ENCODE results near the gene SLC2A1.

Gene SLC2A1

DNA sequence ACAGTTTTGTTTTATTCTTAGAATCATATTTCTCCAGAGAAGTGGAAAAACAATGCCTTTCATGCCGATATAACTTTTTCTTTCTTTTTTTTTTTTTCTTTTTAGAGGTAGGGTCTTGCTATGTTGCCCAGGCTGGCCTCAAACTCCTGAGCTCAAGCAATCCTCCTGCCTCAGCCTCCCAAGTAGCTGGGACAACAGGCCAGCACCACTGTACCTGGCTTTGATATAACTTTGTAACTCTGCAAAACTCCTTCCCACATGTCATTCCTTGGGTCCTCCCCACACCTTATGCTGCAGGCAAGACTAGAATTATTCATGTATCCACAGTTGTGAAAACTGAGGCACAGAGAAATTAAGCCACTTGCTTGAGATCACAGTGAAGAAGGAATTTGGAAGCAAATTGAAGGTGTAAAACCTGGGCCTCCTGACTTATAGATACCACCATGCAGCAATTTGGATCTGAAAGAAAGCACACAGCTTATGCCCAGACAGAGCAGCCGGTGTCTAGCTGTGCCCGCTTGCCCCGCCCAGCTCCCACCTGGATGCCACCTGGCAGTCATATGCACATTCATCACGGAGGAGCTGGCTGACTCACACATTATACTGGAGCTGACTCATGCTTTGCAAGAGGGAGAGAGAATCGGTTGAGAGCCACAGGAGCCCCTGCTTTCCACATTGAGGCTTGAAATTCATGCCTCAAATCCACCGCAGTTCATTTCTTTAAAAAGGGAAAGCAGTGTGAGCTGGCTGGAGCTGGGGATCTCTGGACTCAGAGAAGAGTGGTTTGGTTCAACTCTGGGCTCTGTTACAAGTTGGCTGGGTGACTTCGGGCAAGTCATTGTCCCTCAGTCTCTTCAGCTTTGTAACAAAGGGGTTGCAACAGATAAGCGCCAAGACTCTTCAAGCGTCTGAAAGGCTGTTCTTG lies 8.3 kb upstream of the SLC2A1 start:
- no peaks in the 10 kb centered on the region for H3K9me3 ChIP-seq (ENCODE audit: control insufficient read depth, low read length)
- peak overlapping the region; percentile 31 for H3K27ac ChIP-seq (ENCODE audit: low read depth, low read length, severe bottlenecking)
- no peak overlapping the region for H3K4me3 ChIP-seq (ENCODE audit: extremely low read depth, insufficient read depth, low read length, poor library complexity, severe bottlenecking)
- H3K36me3 ChIP-seq (ENCODE audit: control insufficient read depth, insufficient read depth, low read length): no peaks in the 10 kb centered on the region
- H3K4me1 ChIP-seq (ENCODE audit: control insufficient read depth, insufficient read depth, low read length, poor library complexity, severe bottlenecking): peaks cover 23% of the 10 kb centered on the region
- 52 to 69% methylated on average over 6 to 7 of the region's 10 CpGs for WGBS, 2 experiments (ENCODE audit: insufficient coverage in 2 of 2)

DNA sequence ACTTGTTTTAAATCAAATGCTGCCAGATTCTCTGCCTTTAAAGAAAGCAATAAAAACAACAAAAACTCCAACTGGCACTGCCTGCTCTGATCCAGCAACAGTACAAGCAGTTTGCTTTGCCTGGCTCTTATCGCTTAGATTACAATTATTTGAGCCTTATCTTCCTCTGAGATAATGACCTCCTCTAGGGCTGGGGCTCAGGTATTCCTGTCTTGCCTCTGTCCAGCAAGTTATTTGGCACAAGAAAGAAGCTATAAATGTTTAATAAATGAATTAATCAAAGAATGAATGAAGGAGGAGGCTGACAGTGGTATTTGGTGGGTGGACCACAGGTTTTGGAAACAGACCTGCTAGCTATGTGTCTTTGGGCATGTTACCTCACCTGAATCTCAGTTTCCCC lies 6.7 kb upstream of the SLC2A1 start:
- Histone ChIP-seq H3K4me1 (ENCODE audit: control insufficient read depth, insufficient read depth, low read length, poor library complexity, severe bottlenecking) (peaks cover 32% of the 10 kb centered on the region), H3K9me3 (ENCODE audit: control insufficient read depth, low read length) (no peaks in the 10 kb centered on the region), H3K36me3 (ENCODE audit: control insufficient read depth, insufficient read depth, low read length) (no peaks in the 10 kb centered on the region), H3K4me3 (ENCODE audit: extremely low read depth, insufficient read depth, low read length, poor library complexity, severe bottlenecking) (no peak overlapping the region), H3K27ac (ENCODE audit: low read depth, low read length, severe bottlenecking) (no peak overlapping the region)
- 100% methylated on average over 1 of the region's 1 CpG; no CpG with 5 or more reads in 1 of the 2 experiments for WGBS, 2 experiments (ENCODE audit: insufficient coverage in 2 of 2)

DNA sequence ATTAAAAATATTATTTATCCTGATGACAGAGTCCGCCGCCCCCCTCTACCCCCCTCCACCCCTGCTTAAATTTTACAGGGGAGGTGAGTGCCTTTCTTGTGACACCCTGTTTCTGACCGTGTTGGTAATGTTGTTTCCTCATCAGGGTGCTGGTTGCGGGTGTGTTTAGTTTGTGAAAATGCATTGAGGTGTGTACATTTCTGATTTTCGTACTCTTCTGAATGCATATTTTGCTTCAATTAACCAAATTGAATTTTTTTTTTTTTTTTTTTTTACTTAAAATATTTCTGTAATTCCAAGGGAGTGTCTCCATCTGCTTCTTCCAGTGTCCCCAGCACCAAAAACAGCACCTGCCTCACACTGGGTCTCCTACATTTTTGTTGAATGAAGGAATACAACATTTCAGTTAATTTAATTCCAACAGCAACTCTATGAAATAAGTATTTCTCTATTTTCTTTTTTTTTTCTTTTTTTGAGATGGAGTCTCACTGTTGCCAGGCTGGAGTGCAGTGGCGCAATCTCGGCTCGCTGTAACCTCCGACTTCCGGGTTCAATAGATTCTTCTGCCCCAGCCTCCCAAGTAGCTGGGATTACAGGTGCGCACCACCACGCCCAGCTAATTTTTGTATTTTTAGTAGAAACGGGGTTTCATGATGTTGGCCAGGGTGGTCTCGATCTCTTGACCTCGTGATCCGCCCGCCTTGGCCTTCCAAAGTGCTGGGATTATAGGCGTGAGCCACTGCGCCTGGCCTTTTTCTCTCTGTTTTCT lies 5.6 kb upstream of the SLC2A1 start:
- Histone ChIP-seq H3K4me3 (ENCODE audit: extremely low read depth, insufficient read depth, low read length, poor library complexity, severe bottlenecking) (no peak overlapping the region), H3K4me1 (ENCODE audit: control insufficient read depth, insufficient read depth, low read length, poor library complexity, severe bottlenecking) (peaks cover 32% of the 10 kb centered on the region), H3K27ac (ENCODE audit: low read depth, low read length, severe bottlenecking) (no peak overlapping the region), H3K9me3 (ENCODE audit: control insufficient read depth, low read length) (no peaks in the 10 kb centered on the region), H3K36me3 (ENCODE audit: control insufficient read depth, insufficient read depth, low read length) (no peaks in the 10 kb centered on the region)
- 91 to 95% methylated on average over 11 to 14 of the region's 19 CpGs for WGBS, 2 experiments (ENCODE audit: insufficient coverage in 2 of 2)

DNA sequence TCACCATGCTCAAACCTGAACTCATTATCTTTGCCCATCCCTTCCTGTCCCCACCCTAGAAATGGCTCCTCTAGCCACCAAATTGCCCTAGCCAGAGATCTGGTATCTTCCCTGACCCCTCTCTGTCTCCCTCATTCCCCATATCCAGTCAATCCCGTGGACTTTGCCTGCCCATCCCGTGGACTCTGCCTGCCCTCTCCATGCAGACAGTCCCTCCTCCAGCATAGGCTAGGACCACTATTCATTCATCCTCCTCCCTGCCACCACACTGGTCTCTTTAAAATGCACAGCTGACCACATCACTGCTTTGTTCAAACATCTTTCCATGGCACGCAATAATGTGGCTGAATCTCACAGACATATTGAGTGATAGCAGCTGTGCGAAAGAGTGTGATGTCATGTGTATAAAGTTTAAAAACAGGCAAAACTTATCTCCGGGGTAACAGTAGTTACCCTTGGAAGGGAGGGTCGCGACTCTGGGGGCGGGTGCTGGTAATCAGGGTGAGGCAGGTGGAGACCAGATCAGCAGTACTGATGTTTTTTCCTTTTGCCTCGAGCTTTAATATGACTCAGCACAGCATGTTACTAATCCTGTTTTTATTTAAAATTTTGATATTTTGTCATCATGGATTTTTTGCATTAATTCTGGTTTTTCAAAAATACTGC lies 4.8 kb upstream of the SLC2A1 start:
- H3K4me3 ChIP-seq (ENCODE audit: extremely low read depth, insufficient read depth, low read length, poor library complexity, severe bottlenecking): no peak overlapping the region
- 51 to 67% methylated on average over 6 to 8 of the region's 9 CpGs for WGBS, 2 experiments (ENCODE audit: insufficient coverage in 2 of 2)

DNA sequence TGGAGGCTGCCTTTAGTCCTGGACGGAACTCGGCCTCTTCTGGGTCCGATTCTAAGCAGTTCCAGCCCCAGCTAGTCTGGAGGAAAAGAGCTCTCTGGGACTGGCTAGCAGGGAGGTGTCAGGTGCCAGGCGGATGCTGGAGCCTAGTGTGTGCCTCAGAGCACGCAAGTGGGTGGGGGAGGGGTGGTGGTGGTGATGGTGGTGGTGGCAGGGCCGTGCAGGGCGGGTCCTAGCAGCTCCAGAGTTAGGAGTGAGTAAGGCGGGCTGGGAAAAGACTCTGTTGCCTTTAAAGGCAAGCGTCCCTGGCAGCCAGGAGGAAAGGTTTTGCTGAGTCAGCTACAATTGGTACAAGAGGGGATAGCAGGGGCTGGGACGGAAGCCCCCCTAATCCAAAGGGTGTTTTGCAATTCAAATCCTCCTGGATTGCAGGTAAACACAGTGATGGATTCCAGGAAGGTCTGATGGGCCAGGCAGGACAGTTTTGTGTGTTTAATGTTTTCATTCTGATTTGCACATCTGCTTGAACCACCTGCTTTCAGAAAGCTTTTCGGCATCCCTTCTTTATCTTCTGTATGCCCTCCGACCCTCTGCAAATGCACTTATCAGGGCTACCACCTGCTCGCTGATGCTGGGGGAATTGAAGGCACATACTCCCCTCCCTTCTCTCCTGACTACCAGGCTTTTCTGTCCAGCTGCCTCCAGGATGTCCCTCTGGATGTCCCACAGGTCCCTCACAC lies 4.1 kb upstream of the SLC2A1 start:
- H3K4me3 ChIP-seq (ENCODE audit: extremely low read depth, insufficient read depth, low read length, poor library complexity, severe bottlenecking): no peak overlapping the region
- peaks cover 32% of the 10 kb centered on the region for H3K4me1 ChIP-seq (ENCODE audit: control insufficient read depth, insufficient read depth, low read length, poor library complexity, severe bottlenecking)
- no peaks in the 10 kb centered on the region for H3K36me3 ChIP-seq (ENCODE audit: control insufficient read depth, insufficient read depth, low read length)
- 32 to 42% methylated on average over 10 to 13 of the region's 13 CpGs for WGBS, 2 experiments (ENCODE audit: insufficient coverage in 2 of 2)
- H3K9me3 ChIP-seq (ENCODE audit: control insufficient read depth, low read length): no peaks in the 10 kb centered on the region
- H3K27ac ChIP-seq (ENCODE audit: low read depth, low read length, severe bottlenecking): no peak overlapping the region

More for the DNA sequence above, 4.8 kb upstream of the SLC2A1 start:
- H3K36me3 ChIP-seq (ENCODE audit: control insufficient read depth, insufficient read depth, low read length): no peaks in the 10 kb centered on the region
- no peak overlapping the region for H3K27ac ChIP-seq (ENCODE audit: low read depth, low read length, severe bottlenecking)
- peaks cover 32% of the 10 kb centered on the region for H3K4me1 ChIP-seq (ENCODE audit: control insufficient read depth, insufficient read depth, low read length, poor library complexity, severe bottlenecking)
- no peaks in the 10 kb centered on the region for H3K9me3 ChIP-seq (ENCODE audit: control insufficient read depth, low read length)

DNA sequence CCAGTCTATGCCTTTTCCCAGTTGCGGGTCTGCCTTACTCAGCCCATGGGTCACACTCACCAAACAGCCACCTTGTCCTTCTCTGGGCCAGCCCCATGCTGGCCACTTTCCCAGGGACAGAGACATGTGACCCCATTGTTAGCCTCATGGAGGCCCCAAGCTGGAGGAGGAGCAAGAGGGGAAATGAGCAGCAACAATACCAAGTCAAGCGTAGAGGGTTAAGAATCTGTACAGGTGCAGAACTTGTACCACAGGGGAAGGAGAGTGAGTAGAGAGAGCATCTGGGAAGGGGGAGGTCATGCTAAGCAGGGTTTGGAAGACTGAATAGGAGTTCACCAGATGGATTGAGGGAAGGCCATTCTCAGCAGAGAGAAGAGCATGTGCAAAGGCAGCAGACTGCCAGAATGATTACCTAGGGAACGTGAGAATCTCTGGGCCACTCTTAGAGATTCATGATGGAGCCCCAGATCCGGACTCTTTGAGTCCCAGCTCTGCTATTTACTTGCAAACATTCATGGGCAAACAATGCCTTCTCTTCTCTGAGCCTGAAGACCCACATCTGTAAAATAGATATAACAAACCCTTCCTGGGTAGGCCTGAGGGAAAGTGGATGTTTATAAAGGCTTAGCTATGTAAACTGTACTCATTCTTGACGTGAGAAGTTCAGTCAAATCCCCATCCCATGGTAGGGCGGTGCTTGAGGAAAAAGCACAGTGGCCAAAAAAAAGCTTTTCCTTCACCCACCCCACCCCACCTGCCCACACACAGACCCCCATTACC lies 2.8 kb upstream of the SLC2A1 start:
- Histone ChIP-seq H3K36me3 (ENCODE audit: control insufficient read depth, insufficient read depth, low read length) (no peaks in the 10 kb centered on the region), H3K4me1 (ENCODE audit: control insufficient read depth, insufficient read depth, low read length, poor library complexity, severe bottlenecking) (peaks cover 30% of the 10 kb centered on the region), H3K4me3 (ENCODE audit: extremely low read depth, insufficient read depth, low read length, poor library complexity, severe bottlenecking) (no peak overlapping the region), H3K9me3 (ENCODE audit: control insufficient read depth, low read length) (no peaks in the 10 kb centered on the region), H3K27ac (ENCODE audit: low read depth, low read length, severe bottlenecking) (no peak overlapping the region)
- 78 to 87% methylated on average over 3 to 5 of the region's 6 CpGs for WGBS, 2 experiments (ENCODE audit: insufficient coverage in 2 of 2)

DNA sequence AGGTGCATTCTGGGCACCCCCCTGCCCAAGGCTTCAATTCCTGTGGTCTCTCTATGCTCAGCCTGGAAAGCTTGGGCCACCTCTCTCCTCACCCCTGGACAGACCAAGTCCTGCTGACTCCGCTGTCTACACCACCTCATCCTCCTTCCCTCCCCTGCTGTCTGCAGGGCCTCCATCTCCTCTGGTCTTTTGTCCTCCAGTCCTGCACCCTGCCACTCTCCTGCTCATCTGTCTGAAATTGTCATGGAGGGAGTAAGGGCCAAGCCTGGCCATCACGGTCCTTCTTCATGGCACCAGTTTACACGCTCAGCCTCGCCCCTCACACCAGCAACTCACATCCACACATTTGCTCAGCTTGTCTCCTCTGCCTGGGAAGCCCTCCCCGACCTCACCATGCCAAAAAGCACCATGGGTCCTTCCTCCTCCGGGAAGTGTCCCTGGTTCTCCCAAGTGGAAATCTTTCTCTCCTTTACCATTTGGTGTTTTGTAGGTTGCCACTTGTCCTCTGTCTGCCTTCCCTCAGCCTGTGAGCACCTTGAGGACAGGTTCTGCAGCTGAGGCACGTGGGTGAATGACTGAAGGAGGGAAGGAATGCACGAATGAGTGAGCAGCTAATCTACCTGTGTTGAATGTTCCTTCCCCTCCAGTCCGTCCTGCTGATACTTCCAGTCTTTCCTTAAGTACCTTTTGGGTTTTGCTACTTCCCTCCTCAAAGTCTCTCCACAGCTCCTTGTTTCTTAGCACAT lies 2.1 kb upstream of the SLC2A1 start:
- Histone ChIP-seq H3K4me1 (ENCODE audit: control insufficient read depth, insufficient read depth, low read length, poor library complexity, severe bottlenecking) (peaks cover 33% of the 10 kb centered on the region), H3K27ac (ENCODE audit: low read depth, low read length, severe bottlenecking) (no peak overlapping the region), H3K9me3 (ENCODE audit: control insufficient read depth, low read length) (no peaks in the 10 kb centered on the region), H3K4me3 (ENCODE audit: extremely low read depth, insufficient read depth, low read length, poor library complexity, severe bottlenecking) (no peak overlapping the region), H3K36me3 (ENCODE audit: control insufficient read depth, insufficient read depth, low read length) (peaks cover 3% of the 10 kb centered on the region)
- WGBS, 2 experiments (ENCODE audit: insufficient coverage in 2 of 2): 85 to 90% methylated on average over 3 to 7 of the region's 9 CpGs

DNA sequence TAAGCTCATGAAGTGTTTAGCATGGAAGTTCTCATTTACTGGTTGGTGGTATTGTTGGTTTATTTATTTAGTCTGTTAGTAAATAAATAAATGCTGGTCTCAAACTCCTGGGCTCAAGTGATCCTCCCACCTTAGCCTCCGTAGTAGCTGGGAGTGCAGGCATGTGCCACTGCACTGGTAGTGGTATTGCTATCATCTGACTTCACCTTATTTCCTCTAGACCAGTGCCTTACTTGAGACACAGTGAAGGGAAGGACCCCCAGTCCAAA lies 1.4 kb upstream of the SLC2A1 start:
- Histone ChIP-seq H3K36me3 (ENCODE audit: control insufficient read depth, insufficient read depth, low read length) (peaks cover 8% of the 10 kb centered on the region), H3K4me1 (ENCODE audit: control insufficient read depth, insufficient read depth, low read length, poor library complexity, severe bottlenecking) (peaks cover 37% of the 10 kb centered on the region), H3K27ac (ENCODE audit: low read depth, low read length, severe bottlenecking) (no peak overlapping the region), H3K4me3 (ENCODE audit: extremely low read depth, insufficient read depth, low read length, poor library complexity, severe bottlenecking) (no peak overlapping the region), H3K9me3 (ENCODE audit: control insufficient read depth, low read length) (no peaks in the 10 kb centered on the region)
- WGBS, 2 experiments (ENCODE audit: insufficient coverage in 2 of 2): 75% methylated on average over 1 of the region's 1 CpG; no CpG with 5 or more reads in 1 of the 2 experiments

DNA sequence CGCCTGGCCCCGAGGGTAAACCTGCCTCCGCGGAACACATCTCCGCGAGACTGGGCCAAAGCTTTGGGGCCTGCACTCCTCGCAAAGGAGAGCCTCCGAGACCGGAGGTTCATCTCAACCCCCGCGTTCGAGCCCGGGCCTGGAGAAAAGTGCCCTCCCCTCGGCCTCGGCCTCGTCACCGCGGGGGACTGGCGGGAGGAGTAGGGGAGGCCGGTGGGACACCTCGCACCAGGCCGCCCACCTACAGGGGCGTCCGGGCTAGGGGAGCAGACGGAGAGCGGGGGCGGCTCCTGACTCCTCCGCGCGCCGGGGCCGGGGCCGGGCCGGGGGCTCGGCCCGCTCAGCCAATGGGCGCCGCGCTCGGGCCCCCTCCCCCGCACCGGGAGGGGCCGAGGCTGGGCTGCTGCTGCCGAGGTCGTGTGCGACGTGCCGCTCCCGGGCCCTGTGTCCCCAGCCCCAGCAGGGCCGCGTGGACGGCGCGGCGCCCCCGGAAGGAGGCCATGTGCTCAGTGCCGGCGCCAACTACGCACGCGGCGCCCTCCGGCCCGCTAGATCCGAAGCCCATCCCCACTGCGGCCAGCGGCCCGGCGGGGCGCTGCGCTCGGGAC lies 684 bp downstream of the SLC2A1 start:
- peak overlapping the region; percentile 78 for H3K27ac ChIP-seq (ENCODE audit: low read depth, low read length, severe bottlenecking)
- peaks cover 25% of the 10 kb centered on the region for H3K36me3 ChIP-seq (ENCODE audit: control insufficient read depth, insufficient read depth, low read length)
- WGBS, 2 experiments (ENCODE audit: insufficient coverage in 2 of 2): 0% methylated on average over 53 to 65 of the region's 72 CpGs
- H3K9me3 ChIP-seq (ENCODE audit: control insufficient read depth, low read length): no peaks in the 10 kb centered on the region
- H3K4me3 ChIP-seq (ENCODE audit: extremely low read depth, insufficient read depth, low read length, poor library complexity, severe bottlenecking): peak overlapping the region; percentile 74
- peaks cover 35% of the 10 kb centered on the region for H3K4me1 ChIP-seq (ENCODE audit: control insufficient read depth, insufficient read depth, low read length, poor library complexity, severe bottlenecking)
